HG02852 (cell line): ENCODE measurements around the gene SYTL4.
"Not testable (repeated sequence)": the region's sequence is repeated elsewhere in the genome, so short reads cannot be mapped to it uniquely, and the experiment has no call there.

Experiments used
- ATAC-seq: cut with Tn5 transposase; IDR thresholded peaks from one replicate; pipeline ENCODE4 v1.9.1; 2021; ENCODE audit warnings: mild to moderate bottlenecking, moderate library complexity; ENCODE audit not compliant: unreplicated experiment

The SYTL4 gene

GRCh38 chrX:100731441-100732281 lies at the start of gene SYTL4:
TSS of gene SYTL4 (minus strand) at chrX:100732121. CDS start at chrX:100702037, 30,084 bp downstream.
- ATAC-seq: no peak

GRCh38 chrX:100769439-100769838 lies 37.5 kb upstream of the SYTL4 start:
- ATAC-seq: not testable (repeated sequence)

GRCh38 chrX:100768679-100769338 lies 36.9 kb upstream of the SYTL4 start:
- ATAC-seq: peak; percentile 59

- ATAC-seq: no peak
These were observed 19.0 kb upstream of the SYTL4 start for GRCh38 chrX:100750883-100751282.

- ATAC-seq: no peak
These were observed 16.2 kb upstream of the SYTL4 start for GRCh38 chrX:100748108-100748507.

GRCh38 chrX:100747703-100748102 lies 15.8 kb upstream of the SYTL4 start:
- no peak for ATAC-seq

GRCh38 chrX:100747090-100747489 lies 15.2 kb upstream of the SYTL4 start:
- ATAC-seq: no peak

- ATAC-seq: no peak
These were observed 14.1 kb upstream of the SYTL4 start for GRCh38 chrX:100745806-100746537.

GRCh38 chrX:100745205-100745604 lies 13.3 kb upstream of the SYTL4 start:
- ATAC-seq: no peak

GRCh38 chrX:100743009-100743607 lies 11.2 kb upstream of the SYTL4 start:
- ATAC-seq: no peak

GRCh38 chrX:100724006-100724405 lies 7.9 kb downstream of the SYTL4 start:
- ATAC-seq: not testable (repeated sequence)

GRCh38 chrX:100721328-100721727 lies 10.6 kb downstream of the SYTL4 start:
- no peak for ATAC-seq

GRCh38 chrX:100720301-100720700 lies 11.6 kb downstream of the SYTL4 start:
- no peak for ATAC-seq

GRCh38 chrX:100719139-100719538 lies 12.8 kb downstream of the SYTL4 start:
- ATAC-seq: no peak

GRCh38 chrX:100717363-100717762 lies 14.6 kb downstream of the SYTL4 start:
- ATAC-seq: no peak

- ATAC-seq: no peak
These were observed 21.1 kb downstream of the SYTL4 start for GRCh38 chrX:100710816-100711215.

- no peak for ATAC-seq
These were observed 27.2 kb downstream of the SYTL4 start for GRCh38 chrX:100704581-100705203.

- peak; percentile 75 for ATAC-seq
These were observed 31.1 kb downstream of the SYTL4 start for GRCh38 chrX:100700809-100701208.

- ATAC-seq: no peak
These were observed 33.4 kb downstream of the SYTL4 start for GRCh38 chrX:100698551-100698950.

GRCh38 chrX:100696699-100697351 lies 35.1 kb downstream of the SYTL4 start:
- no peak for ATAC-seq
